ENCODE measurements around the gene PCCB. TPM values are rescaled to one million over a fixed set of nuclear protein-coding genes. Genes with fewer than 3 reads are reported as not detected.
"Not testable (repeated sequence)": the region's sequence is repeated elsewhere in the genome, so short reads cannot be mapped to it uniquely, and the experiment has no call there.

PCCB gene
- total and polyA plus RNA-seq, 2 donors: 13.5 to 42.3 TPM

- Histone ChIP-seq H3K27ac (ENCODE audit: low read depth in 1 of 2, low read length in 1 of 2) (no peak overlapping the region), H3K36me3 (ENCODE audit: control insufficient read depth in 2 of 2, insufficient read depth in 2 of 2, low read length in 1 of 2) (peaks cover 22 to 45% of the 10 kb centered on the region in 2 donors), H3K9me3 (ENCODE audit: control insufficient read depth in 2 of 2, insufficient read depth in 1 of 2, low read length in 1 of 2) (no peaks in the 10 kb centered on the region), H3K4me1 (ENCODE audit: control insufficient read depth in 2 of 2, insufficient read depth in 2 of 2, low read length in 2 of 2) (no peaks in the 10 kb centered on the region), H3K27me3 (ENCODE audit: control insufficient read depth in 2 of 2, insufficient read depth in 1 of 2, low read length in 1 of 2) (no peaks in the 10 kb centered on the region), H3K4me3 (ENCODE audit: low read length in 2 of 2) (no peak overlapping the region)
- no peak for DNase-seq (ENCODE audit: low read depth in 6 of 9, low spot score in 9 of 9)
- 96% methylated on average over 5 of the region's 5 CpGs for WGBS
These were observed 93.9 kb downstream of the PCCB start for GRCh38 chr3:136343873-136344555.

- Histone ChIP-seq H3K9me3 (ENCODE audit: control insufficient read depth in 2 of 2, insufficient read depth in 1 of 2, low read length in 1 of 2) (no peaks in the 10 kb centered on the region), H3K4me3 (ENCODE audit: low read length in 2 of 2) (no peak overlapping the region), H3K27me3 (ENCODE audit: control insufficient read depth in 2 of 2, insufficient read depth in 1 of 2, low read length in 1 of 2) (no peaks in the 10 kb centered on the region), H3K36me3 (ENCODE audit: control insufficient read depth in 2 of 2, insufficient read depth in 2 of 2, low read length in 1 of 2) (peaks cover 17 to 37% of the 10 kb centered on the region in 2 donors), H3K27ac (ENCODE audit: low read depth in 1 of 2, low read length in 1 of 2) (no peak overlapping the region), H3K4me1 (ENCODE audit: control insufficient read depth in 2 of 2, insufficient read depth in 2 of 2, low read length in 2 of 2) (no peaks in the 10 kb centered on the region)
- 92% methylated on average over 5 of the region's 5 CpGs for WGBS
- no peak for DNase-seq (ENCODE audit: low read depth in 6 of 9, low spot score in 9 of 9)
These were observed 96.3 kb downstream of the PCCB start for GRCh38 chr3:136346486-136346885.

- Histone ChIP-seq H3K36me3 (ENCODE audit: control insufficient read depth in 2 of 2, insufficient read depth in 2 of 2, low read length in 1 of 2) (peaks cover 4 to 18% of the 10 kb centered on the region in 2 donors), H3K27me3 (ENCODE audit: control insufficient read depth in 2 of 2, insufficient read depth in 1 of 2, low read length in 1 of 2) (no peaks in the 10 kb centered on the region), H3K4me3 (ENCODE audit: low read length in 2 of 2) (no peak overlapping the region), H3K9me3 (ENCODE audit: control insufficient read depth in 2 of 2, insufficient read depth in 1 of 2, low read length in 1 of 2) (no peaks in the 10 kb centered on the region), H3K27ac (ENCODE audit: low read depth in 1 of 2, low read length in 1 of 2) (no peak overlapping the region), H3K4me1 (ENCODE audit: control insufficient read depth in 2 of 2, insufficient read depth in 2 of 2, low read length in 2 of 2) (no peaks in the 10 kb centered on the region)
- peak in 1 of 9 donors; percentile 20 for DNase-seq (ENCODE audit: low read depth in 6 of 9, low spot score in 9 of 9)
- 98% methylated on average over 1 of the region's 1 CpG for WGBS
These were observed 100.0 kb downstream of the PCCB start for GRCh38 chr3:136350132-136350531.

- no peak overlapping the region for H3K27ac ChIP-seq (ENCODE audit: low read depth in 1 of 2, low read length in 1 of 2)
- H3K27me3 ChIP-seq (ENCODE audit: control insufficient read depth in 2 of 2, insufficient read depth in 1 of 2, low read length in 1 of 2): no peaks in the 10 kb centered on the region
- no peak for DNase-seq (ENCODE audit: low read depth in 6 of 9, low spot score in 9 of 9)
- H3K4me3 ChIP-seq (ENCODE audit: low read length in 2 of 2): no peak overlapping the region
- no peaks in the 10 kb centered on the region for H3K4me1 ChIP-seq (ENCODE audit: control insufficient read depth in 2 of 2, insufficient read depth in 2 of 2, low read length in 2 of 2)
- 99% methylated on average over 2 of the region's 2 CpGs for WGBS
- no peaks in the 10 kb centered on the region for H3K9me3 ChIP-seq (ENCODE audit: control insufficient read depth in 2 of 2, insufficient read depth in 1 of 2, low read length in 1 of 2)
- H3K36me3 ChIP-seq (ENCODE audit: control insufficient read depth in 2 of 2, insufficient read depth in 2 of 2, low read length in 1 of 2): peaks cover 4 to 14% of the 10 kb centered on the region in 2 donors
These were observed 100.4 kb downstream of the PCCB start for GRCh38 chr3:136350557-136350956.

- Histone ChIP-seq H3K27ac (ENCODE audit: low read depth in 1 of 2, low read length in 1 of 2) (no peak overlapping the region), H3K36me3 (ENCODE audit: control insufficient read depth in 2 of 2, insufficient read depth in 2 of 2, low read length in 1 of 2) (peaks cover 8 to 11% of the 10 kb centered on the region in 2 donors), H3K4me1 (ENCODE audit: control insufficient read depth in 2 of 2, insufficient read depth in 2 of 2, low read length in 2 of 2) (no peaks in the 10 kb centered on the region), H3K4me3 (ENCODE audit: low read length in 2 of 2) (no peak overlapping the region), H3K9me3 (ENCODE audit: control insufficient read depth in 2 of 2, insufficient read depth in 1 of 2, low read length in 1 of 2) (no peaks in the 10 kb centered on the region), H3K27me3 (ENCODE audit: control insufficient read depth in 2 of 2, insufficient read depth in 1 of 2, low read length in 1 of 2) (no peaks in the 10 kb centered on the region)
- no peak for DNase-seq (ENCODE audit: low read depth in 6 of 9, low spot score in 9 of 9)
- WGBS: 96% methylated on average over 1 of the region's 1 CpG
These were observed 101.2 kb downstream of the PCCB start for GRCh38 chr3:136351351-136351750.

GRCh38 chr3:136351905-136352304 is 101.8 kb downstream of the PCCB start:
- 97% methylated on average over 3 of the region's 3 CpGs for WGBS
- H3K9me3 ChIP-seq (ENCODE audit: control insufficient read depth in 2 of 2, insufficient read depth in 1 of 2, low read length in 1 of 2): no peaks in the 10 kb centered on the region
- H3K36me3 ChIP-seq (ENCODE audit: control insufficient read depth in 2 of 2, insufficient read depth in 2 of 2, low read length in 1 of 2): peaks cover 9 to 11% of the 10 kb centered on the region in 2 donors
- DNase-seq (ENCODE audit: low read depth in 6 of 9, low spot score in 9 of 9): no peak
- no peak overlapping the region for H3K4me3 ChIP-seq (ENCODE audit: low read length in 2 of 2)
- no peaks in the 10 kb centered on the region for H3K27me3 ChIP-seq (ENCODE audit: control insufficient read depth in 2 of 2, insufficient read depth in 1 of 2, low read length in 1 of 2)
- H3K4me1 ChIP-seq (ENCODE audit: control insufficient read depth in 2 of 2, insufficient read depth in 2 of 2, low read length in 2 of 2): no peaks in the 10 kb centered on the region
- H3K27ac ChIP-seq (ENCODE audit: low read depth in 1 of 2, low read length in 1 of 2): no peak overlapping the region

- no peak overlapping the region for H3K4me3 ChIP-seq (ENCODE audit: low read length in 2 of 2)
- H3K4me1 ChIP-seq (ENCODE audit: control insufficient read depth in 2 of 2, insufficient read depth in 2 of 2, low read length in 2 of 2): no peaks in the 10 kb centered on the region
- WGBS: 85% methylated on average over 2 of the region's 2 CpGs
- H3K36me3 ChIP-seq (ENCODE audit: control insufficient read depth in 2 of 2, insufficient read depth in 2 of 2, low read length in 1 of 2): peaks cover 9 to 13% of the 10 kb centered on the region in 2 donors
- DNase-seq (ENCODE audit: low read depth in 6 of 9, low spot score in 9 of 9): peak in 3 of 9 donors; percentile 4 to 21 (median 4)
- H3K27me3 ChIP-seq (ENCODE audit: control insufficient read depth in 2 of 2, insufficient read depth in 1 of 2, low read length in 1 of 2): no peaks in the 10 kb centered on the region
- no peaks in the 10 kb centered on the region for H3K9me3 ChIP-seq (ENCODE audit: control insufficient read depth in 2 of 2, insufficient read depth in 1 of 2, low read length in 1 of 2)
- H3K27ac ChIP-seq (ENCODE audit: low read depth in 1 of 2, low read length in 1 of 2): no peak overlapping the region
These were observed 103.3 kb downstream of the PCCB start for GRCh38 chr3:136353461-136353860.

GRCh38 chr3:136366289-136366688 is 116.1 kb downstream of the PCCB start:
- Histone ChIP-seq H3K4me3 (ENCODE audit: low read length in 2 of 2) (no peak overlapping the region), H3K27ac (ENCODE audit: low read depth in 1 of 2, low read length in 1 of 2) (no peak overlapping the region), H3K4me1 (ENCODE audit: control insufficient read depth in 2 of 2, insufficient read depth in 2 of 2, low read length in 2 of 2) (no peaks in the 10 kb centered on the region), H3K9me3 (ENCODE audit: control insufficient read depth in 2 of 2, insufficient read depth in 1 of 2, low read length in 1 of 2) (no peaks in the 10 kb centered on the region), H3K36me3 (ENCODE audit: control insufficient read depth in 2 of 2, insufficient read depth in 2 of 2, low read length in 1 of 2) (peaks cover 7 to 15% of the 10 kb centered on the region in 2 donors), H3K27me3 (ENCODE audit: control insufficient read depth in 2 of 2, insufficient read depth in 1 of 2, low read length in 1 of 2) (no peaks in the 10 kb centered on the region)
- no peak for DNase-seq (ENCODE audit: low read depth in 6 of 9, low spot score in 9 of 9)

- H3K9me3 ChIP-seq (ENCODE audit: control insufficient read depth in 2 of 2, insufficient read depth in 1 of 2, low read length in 1 of 2); H3K27me3 ChIP-seq (ENCODE audit: control insufficient read depth in 2 of 2, insufficient read depth in 1 of 2, low read length in 1 of 2); H3K36me3 ChIP-seq (ENCODE audit: control insufficient read depth in 2 of 2, insufficient read depth in 2 of 2, low read length in 1 of 2); H3K27ac ChIP-seq (ENCODE audit: low read depth in 1 of 2, low read length in 1 of 2); DNase-seq (ENCODE audit: low read depth in 6 of 9, low spot score in 9 of 9); H3K4me3 ChIP-seq (ENCODE audit: low read length in 2 of 2); H3K4me1 ChIP-seq (ENCODE audit: control insufficient read depth in 2 of 2, insufficient read depth in 2 of 2, low read length in 2 of 2): not testable (repeated sequence)
- WGBS: over 99% methylated on average over 5 of the region's 5 CpGs
These were observed 125.7 kb downstream of the PCCB start for GRCh38 chr3:136375800-136376199.
